Hematopoietic multipotent progenitor cell treated with erythropoietin and hydrocortisone succinate and interleukin-3 and kit ligand, for 8 days (in vitro differentiated cells): ENCODE results near the gene ZNG1C.
"Not testable (repeated sequence)": the region's sequence is repeated elsewhere in the genome, so short reads cannot be mapped to it uniquely, and the experiment has no call there.

Experiments
- DNase-seq: peaks from one replicate; pipeline ENCODE4 v3.0.0-alpha.2; 2015

ZNG1C gene

GRCh38 chr9:68343992-68344391, 102.2 kb downstream of the ZNG1C start:
- not testable (repeated sequence) for DNase-seq
